ENCODE data around the gene KCNC1. TPM values are rescaled to one million over a fixed set of nuclear protein-coding genes. Genes with fewer than 3 reads are reported as not detected.

The KCNC1 gene
- polyA plus RNA-seq, 1 donor from 2014 or later, result 8.9 TPM

- H3K27ac ChIP-seq (ENCODE audit: low read length), result no peak overlapping the region
- TF ChIP-seq REST (IDR thresholded peaks at IDR 0.05; ENCODE audit: borderline replicate concordance), result no peak
- TF ChIP-seq MXI1 (conservative IDR thresholded peaks at IDR 0.05; ENCODE audit: poor library complexity, severe bottlenecking), result no peak
- no peak for TF ChIP-seq POLR2AphosphoS5 (IDR thresholded peaks at IDR 0.05)
- no peak for TF ChIP-seq CTCF (IDR thresholded peaks at IDR 0.05; ENCODE audit: poor library complexity, severe bottlenecking)
- no peak for TF ChIP-seq TAF1 (IDR thresholded peaks at IDR 0.05; ENCODE audit: low read depth)
- TF ChIP-seq EZH2 (IDR thresholded peaks at IDR 0.05; ENCODE audit: borderline replicate concordance, insufficient read depth, low read length, poor library complexity, severe bottlenecking), result no peak
- no peak for TF ChIP-seq SMC3 (conservative IDR thresholded peaks at IDR 0.05; ENCODE audit: poor library complexity)
- no peak for TF ChIP-seq EP300 (conservative IDR thresholded peaks at IDR 0.05; ENCODE audit: poor library complexity, severe bottlenecking)
- TF ChIP-seq RAD21 (conservative IDR thresholded peaks at IDR 0.05), result no peak
- no peaks in the 10 kb centered on the region for H4K20me1 ChIP-seq (ENCODE audit: insufficient read depth)
- no peaks in the 10 kb centered on the region for H3F3A ChIP-seq (ENCODE audit: insufficient read depth, low read length, poor library complexity, severe bottlenecking)
- H3K9me2 ChIP-seq (ENCODE audit: insufficient read depth, low read length), result no peaks in the 10 kb centered on the region
- H3K27me3 ChIP-seq (ENCODE audit: insufficient read depth, low read depth, low read length), result no peaks in the 10 kb centered on the region
- H3K4me3 ChIP-seq (ENCODE audit: low read length), result no peak overlapping the region
- no peak overlapping the region for H2AFZ ChIP-seq (ENCODE audit: low read depth, low read length)
- no peaks in the 10 kb centered on the region for H3K79me2 ChIP-seq (replicated peaks; ENCODE audit: insufficient read depth, low read length)
- H3K4me2 ChIP-seq (ENCODE audit: low read length), result no peak overlapping the region
- no peak overlapping the region for H3K9ac ChIP-seq (ENCODE audit: low read length)
- H3K36me3 ChIP-seq (ENCODE audit: insufficient read depth, low read length), result no peaks in the 10 kb centered on the region
- H3K9me3 ChIP-seq (ENCODE audit: low read length), result no peaks in the 10 kb centered on the region
Observed at GRCh38 chr11:17801166-17801565, 66.6 kb downstream of the KCNC1 start.

- Histone ChIP-seq H3K27ac (ENCODE audit: low read length) (no peak overlapping the region), H3K27me3 (ENCODE audit: insufficient read depth, low read depth, low read length) (no peaks in the 10 kb centered on the region), H3K9ac (ENCODE audit: low read length) (no peak overlapping the region), H2AFZ (ENCODE audit: low read depth, low read length) (no peak overlapping the region), H3K79me2 (replicated peaks; ENCODE audit: insufficient read depth, low read length) (no peaks in the 10 kb centered on the region), H3K4me3 (ENCODE audit: low read length) (no peak overlapping the region), H3K9me3 (ENCODE audit: low read length) (no peaks in the 10 kb centered on the region), H4K20me1 (ENCODE audit: insufficient read depth) (no peaks in the 10 kb centered on the region), H3K36me3 (ENCODE audit: insufficient read depth, low read length) (no peaks in the 10 kb centered on the region), H3K9me2 (ENCODE audit: insufficient read depth, low read length) (no peaks in the 10 kb centered on the region), H3K4me2 (ENCODE audit: low read length) (no peak overlapping the region), H3F3A (ENCODE audit: insufficient read depth, low read length, poor library complexity, severe bottlenecking) (no peaks in the 10 kb centered on the region)
- no peak for TF ChIP-seq POLR2AphosphoS5 (IDR thresholded peaks at IDR 0.05)
- no peak for TF ChIP-seq CTCF (IDR thresholded peaks at IDR 0.05; ENCODE audit: poor library complexity, severe bottlenecking)
- TF ChIP-seq REST (IDR thresholded peaks at IDR 0.05; ENCODE audit: borderline replicate concordance), result no peak
- no peak for TF ChIP-seq SMC3 (conservative IDR thresholded peaks at IDR 0.05; ENCODE audit: poor library complexity)
- TF ChIP-seq MXI1 (conservative IDR thresholded peaks at IDR 0.05; ENCODE audit: poor library complexity, severe bottlenecking), result no peak
- no peak for TF ChIP-seq TAF1 (IDR thresholded peaks at IDR 0.05; ENCODE audit: low read depth)
Observed at GRCh38 chr11:17802491-17802890, 67.9 kb downstream of the KCNC1 start.
